ENCODE results near the gene BRPF3. TPM values are rescaled to one million over a fixed set of nuclear protein-coding genes. Genes with fewer than 3 reads are reported as not detected.
"Not testable (repeated sequence)": the region's sequence is repeated elsewhere in the genome, so short reads cannot be mapped to it uniquely, and the experiment has no call there.

BRPF3 gene
- total and polyA plus RNA-seq, 5 experiments from 2014 or later, result 3.5 to 38.6 (median 8.4) TPM

- H3K4me3 Mint-ChIP-seq, result peak overlapping the region; percentile 51 to 85 (median 70)
- H3K9me3 Mint-ChIP-seq, result no peaks in the 10 kb centered on the region
- no peaks in the 10 kb centered on the region for H3K27me3 Mint-ChIP-seq
- H3K36me3 Mint-ChIP-seq, result peaks cover 13 to 23% (median 15%) of the 10 kb centered on the region in 3 donors
- peaks cover 48 to 92% (median 88%) of the 10 kb centered on the region in 4 donors for H3K4me1 Mint-ChIP-seq
- DNase-seq (peak in 4 of 10 donors; percentile 13 to 20 (median 17)), ATAC-seq (no peak)
- POLR2A ChIA-PET, result no interaction called here
- peak overlapping the region; percentile 23 to 87 (median 63) for H3K27ac Mint-ChIP-seq
Measured at GRCh38 chr6:36201612-36202011, 5.1 kb downstream of the BRPF3 start.

GRCh38 chr6:36202101-36202500, 5.6 kb downstream of the BRPF3 start:
- Mint-ChIP-seq H3K36me3 (peaks cover 13 to 28% (median 19%) of the 10 kb centered on the region in 3 donors), H3K27me3 (no peaks in the 10 kb centered on the region), H3K9me3 (no peaks in the 10 kb centered on the region), H3K4me3 (peak overlapping the region in 9 of 10 donors; percentile 31 to 85 (median 71)), H3K4me1 (peaks cover 53 to 94% (median 90%) of the 10 kb centered on the region in 4 donors), H3K27ac (peak overlapping the region in 4 of 10 donors; percentile 41 to 87 (median 76))
- no peak for ATAC-seq
- POLR2A ChIA-PET, result interaction anchor here (0.6 to 2.0 kb wide), 3 partner anchors 77 to 175 kb away, joined by 3 to 6 read pairs (median 4); partner anchors contain the start of gene MAPK14
- no peak for DNase-seq

GRCh38 chr6:36204068-36204753, 7.7 kb downstream of the BRPF3 start:
- no peaks in the 10 kb centered on the region for H3K9me3 Mint-ChIP-seq
- H3K4me3 Mint-ChIP-seq, result peak overlapping the region; percentile 52 to 87 (median 80)
- DNase-seq (peak in 9 of 10 donors; percentile 23 to 89 (median 76)), ATAC-seq (peak; percentile 98 to 99)
- H3K27ac Mint-ChIP-seq, result peak overlapping the region; percentile 47 to 94 (median 80)
- H3K27me3 Mint-ChIP-seq, result no peaks in the 10 kb centered on the region
- H3K4me1 Mint-ChIP-seq, result peaks cover 45 to 75% (median 73%) of the 10 kb centered on the region in 4 donors
- H3K36me3 Mint-ChIP-seq, result peaks cover 13 to 49% (median 32%) of the 10 kb centered on the region in 3 donors
- POLR2A ChIA-PET, result interaction anchor here (0.6 to 2.0 kb wide), 6 partner anchors 8 to 331 kb away, joined by 3 to 6 read pairs (median 4); partner anchors contain the start of genes MAPK13 and MAPK14

- Mint-ChIP-seq H3K27ac (no peak overlapping the region), H3K27me3 (no peaks in the 10 kb centered on the region), H3K4me3 (no peak overlapping the region), H3K4me1 (peaks cover 31 to 48% (median 45%) of the 10 kb centered on the region in 4 donors), H3K36me3 (peaks cover 13 to 72% (median 42%) of the 10 kb centered on the region in 3 donors), H3K9me3 (no peaks in the 10 kb centered on the region)
- DNase-seq (no peak), ATAC-seq (no peak)
- POLR2A ChIA-PET, result interaction anchor here (0.6 to 3.2 kb wide), 2 partner anchors 10 to 177 kb away, joined by 3 to 10 read pairs; partner anchors contain the start of gene BRPF3
Measured at GRCh38 chr6:36207155-36207554, 10.6 kb downstream of the BRPF3 start.

- Mint-ChIP-seq H3K36me3 (peaks cover 17 to 95% (median 49%) of the 10 kb centered on the region in 3 donors), H3K4me1 (peaks cover 19 to 24% (median 21%) of the 10 kb centered on the region in 4 donors), H3K27ac (no peak overlapping the region), H3K9me3 (no peaks in the 10 kb centered on the region), H3K4me3 (no peak overlapping the region), H3K27me3 (no peaks in the 10 kb centered on the region)
- DNase-seq (no peak), ATAC-seq (no peak)
- POLR2A ChIA-PET, result interaction anchor here (0.6 to 0.8 kb wide), 2 partner anchors 80 to 787 kb away, joined by 3 to 4 read pairs; no protein-coding TSS in a partner anchor
Measured at GRCh38 chr6:36209606-36210005, 13.1 kb downstream of the BRPF3 start.

GRCh38 chr6:36210182-36210581, 13.6 kb downstream of the BRPF3 start:
- Mint-ChIP-seq H3K27me3 (no peaks in the 10 kb centered on the region), H3K27ac (no peak overlapping the region), H3K9me3 (no peaks in the 10 kb centered on the region), H3K36me3 (peaks cover 16 to 99% (median 49%) of the 10 kb centered on the region in 3 donors), H3K4me1 (peaks cover 14 to 19% (median 17%) of the 10 kb centered on the region in 4 donors), H3K4me3 (no peak overlapping the region)
- no peak for ATAC-seq
- POLR2A ChIA-PET, result no interaction called here
- no peak for DNase-seq

GRCh38 chr6:36210886-36211595, 14.5 kb downstream of the BRPF3 start:
- POLR2A ChIA-PET, result no interaction called here
- no peak overlapping the region for H3K4me3 Mint-ChIP-seq
- H3K4me1 Mint-ChIP-seq, result peaks cover 5 to 12% (median 8%) of the 10 kb centered on the region in 4 donors
- ATAC-seq (no peak), DNase-seq (no peak)
- peak overlapping the region in 1 of 10 donors; percentile 53 for H3K27ac Mint-ChIP-seq
- H3K27me3 Mint-ChIP-seq, result no peaks in the 10 kb centered on the region
- no peaks in the 10 kb centered on the region for H3K9me3 Mint-ChIP-seq
- H3K36me3 Mint-ChIP-seq, result peaks cover 7 to 99% (median 46%) of the 10 kb centered on the region in 3 donors

- Mint-ChIP-seq H3K4me3 (no peak overlapping the region), H3K36me3 (peaks cover 4 to 88% (median 17%) of the 10 kb centered on the region in 3 donors), H3K27ac (no peak overlapping the region), H3K9me3 (no peaks in the 10 kb centered on the region), H3K4me1 (peaks cover 0 to 4% (median under 1%) of the 10 kb centered on the region in 4 donors), H3K27me3 (no peaks in the 10 kb centered on the region)
- POLR2A ChIA-PET, result interaction anchor here (0.6 kb wide), 1 partner anchor 92 kb away, joined by 4 read pairs; no protein-coding TSS in a partner anchor
- no peak for DNase-seq
- no peak for ATAC-seq
Measured at GRCh38 chr6:36216559-36216958, 20.0 kb downstream of the BRPF3 start.

- no peaks in the 10 kb centered on the region for H3K27me3 Mint-ChIP-seq
- DNase-seq, result no peak
- H3K36me3 Mint-ChIP-seq, result peaks cover 4 to 88% (median 16%) of the 10 kb centered on the region in 3 donors
- H3K4me1 Mint-ChIP-seq, result peaks cover 0 to 4% (median under 1%) of the 10 kb centered on the region in 4 donors
- no peak for ATAC-seq
- H3K9me3 Mint-ChIP-seq, result no peaks in the 10 kb centered on the region
- H3K27ac Mint-ChIP-seq, result peak overlapping the region in 1 of 10 donors; percentile 0
- H3K4me3 Mint-ChIP-seq, result no peak overlapping the region
- POLR2A ChIA-PET, result interaction anchor here (0.6 kb wide), 1 partner anchor 93 kb away, joined by 4 read pairs; no protein-coding TSS in a partner anchor
Measured at GRCh38 chr6:36217188-36217587, 20.6 kb downstream of the BRPF3 start.

- H3K27ac Mint-ChIP-seq, result peak overlapping the region in 1 of 10 donors; percentile 38
- no peak for ATAC-seq
- DNase-seq, result no peak
- peaks cover 0 to 4% (median under 1%) of the 10 kb centered on the region in 4 donors for H3K4me1 Mint-ChIP-seq
- no peak overlapping the region for H3K4me3 Mint-ChIP-seq
- H3K9me3 Mint-ChIP-seq, result no peaks in the 10 kb centered on the region
- no peaks in the 10 kb centered on the region for H3K27me3 Mint-ChIP-seq
- H3K36me3 Mint-ChIP-seq, result peaks cover 2 to 89% (median 20%) of the 10 kb centered on the region in 3 donors
- POLR2A ChIA-PET, result interaction anchor here (0.7 kb wide), 1 partner anchor 13 kb away, joined by 3 read pairs; no protein-coding TSS in a partner anchor
Measured at GRCh38 chr6:36217946-36218345, 21.4 kb downstream of the BRPF3 start.

- not testable (repeated sequence) for H3K9me3 Mint-ChIP-seq, H3K27me3 Mint-ChIP-seq, DNase-seq, ATAC-seq, H3K4me1 Mint-ChIP-seq, H3K27ac Mint-ChIP-seq, H3K4me3 Mint-ChIP-seq
- peaks cover 0 to 89% (median 20%) of the 10 kb centered on the region in 3 donors for H3K36me3 Mint-ChIP-seq
- POLR2A ChIA-PET, result interaction anchor here (0.7 kb wide), 1 partner anchor 12 kb away, joined by 3 read pairs; no protein-coding TSS in a partner anchor
Measured at GRCh38 chr6:36218516-36218915, 22.0 kb downstream of the BRPF3 start.

GRCh38 chr6:36219081-36219480, 22.5 kb downstream of the BRPF3 start:
- Mint-ChIP-seq H3K9me3 (no peaks in the 10 kb centered on the region), H3K36me3 (peaks cover 0 to 86% (median 19%) of the 10 kb centered on the region in 3 donors), H3K4me3 (no peak overlapping the region), H3K27me3 (no peaks in the 10 kb centered on the region), H3K4me1 (peaks cover 0 to 4% (median under 1%) of the 10 kb centered on the region in 4 donors), H3K27ac (no peak overlapping the region)
- no peak for ATAC-seq
- no peak for DNase-seq
- POLR2A ChIA-PET, result no interaction called here
